Measurements from ENCODE around the gene DESI1.

DNA sequence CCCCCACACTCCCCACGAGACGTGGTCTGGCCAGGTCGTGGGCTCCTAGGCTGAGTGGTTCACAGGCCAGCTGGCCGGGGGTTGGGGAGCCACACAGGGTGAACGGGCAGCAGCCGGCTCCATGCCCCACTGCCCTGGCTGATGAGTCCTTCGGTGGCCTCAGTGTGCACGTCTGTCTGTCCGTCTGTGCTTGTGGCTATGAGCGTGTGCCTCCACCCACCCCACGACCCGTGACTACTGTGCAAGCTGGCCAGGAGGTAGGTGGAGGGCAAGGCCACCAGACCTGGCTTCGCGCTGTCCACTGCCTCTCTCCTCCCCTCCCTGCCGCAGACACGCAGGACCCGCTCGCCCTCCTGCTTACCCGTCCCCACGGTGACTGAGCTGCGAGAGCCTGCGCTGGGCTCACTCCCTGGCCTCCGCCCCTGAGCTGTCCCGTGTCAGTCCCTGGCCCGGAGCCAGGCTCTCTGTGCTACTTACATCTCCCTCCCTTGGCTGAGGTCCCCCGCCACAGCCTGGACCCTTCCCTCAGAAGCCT lies 45.9 kb downstream of the DESI1 start:
- no peak for TF ChIP-seq EZH2phosphoT487 (IDR thresholded peaks at IDR 0.05; ENCODE audit: borderline replicate concordance)
- TF ChIP-seq, protein P1, sequence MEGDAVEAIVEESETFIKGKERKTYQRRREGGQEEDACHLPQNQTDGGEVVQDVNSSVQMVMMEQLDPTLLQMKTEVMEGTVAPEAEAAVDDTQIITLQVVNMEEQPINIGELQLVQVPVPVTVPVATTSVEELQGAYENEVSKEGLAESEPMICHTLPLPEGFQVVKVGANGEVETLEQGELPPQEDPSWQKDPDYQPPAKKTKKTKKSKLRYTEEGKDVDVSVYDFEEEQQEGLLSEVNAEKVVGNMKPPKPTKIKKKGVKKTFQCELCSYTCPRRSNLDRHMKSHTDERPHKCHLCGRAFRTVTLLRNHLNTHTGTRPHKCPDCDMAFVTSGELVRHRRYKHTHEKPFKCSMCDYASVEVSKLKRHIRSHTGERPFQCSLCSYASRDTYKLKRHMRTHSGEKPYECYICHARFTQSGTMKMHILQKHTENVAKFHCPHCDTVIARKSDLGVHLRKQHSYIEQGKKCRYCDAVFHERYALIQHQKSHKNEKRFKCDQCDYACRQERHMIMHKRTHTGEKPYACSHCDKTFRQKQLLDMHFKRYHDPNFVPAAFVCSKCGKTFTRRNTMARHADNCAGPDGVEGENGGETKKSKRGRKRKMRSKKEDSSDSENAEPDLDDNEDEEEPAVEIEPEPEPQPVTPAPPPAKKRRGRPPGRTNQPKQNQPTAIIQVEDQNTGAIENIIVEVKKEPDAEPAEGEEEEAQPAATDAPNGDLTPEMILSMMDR (conservative IDR thresholded peaks at IDR 0.05; ENCODE audit: low read length) = no peak

Measured in Loucy (cell line).